SJSA1 (cell line): Measurements from ENCODE around the gene CLDND1. TPM values are rescaled to one million over a fixed set of nuclear protein-coding genes. Genes with fewer than 3 reads are reported as not detected.

ENCODE experiments used
- DNase-seq, 2 experiments: peaks; one replicate each; pipeline ENCODE4 v3.0.0-alpha.2; 2015 to 2020; ENCODE audit warnings: low spot score in 2 of 2, low read depth in 1 of 2
- H3K27ac ChIP-seq: fragments of 250-450 bp; sonication (Bioruptor Pico); 2 replicates; pipeline ENCODE4 v1.5.1; 2020; ENCODE audit warnings: mild to moderate bottlenecking, moderate library complexity
- H3K27me3 ChIP-seq: fragments of 250-450 bp; sonication (Bioruptor Pico); replicated peaks from 2 replicates; pipeline ENCODE4 v1.5.1; 2020; ENCODE audit warnings: mild to moderate bottlenecking, moderate library complexity
- H3K36me3 ChIP-seq: fragments of 250-450 bp; sonication (Bioruptor Pico); 2 replicates; pipeline ENCODE4 v1.5.1; 2020; ENCODE audit warnings: mild to moderate bottlenecking
- H3K4me1 ChIP-seq: fragments of 250-450 bp; sonication (Bioruptor Pico); replicated peaks from 2 replicates; pipeline ENCODE4 v1.6.1; 2021; ENCODE audit warnings: mild to moderate bottlenecking
- H3K4me3 ChIP-seq: fragments of 250-450 bp; sonication (Bioruptor Pico); 2 replicates; pipeline ENCODE4 v1.5.1; 2020; ENCODE audit warnings: mild to moderate bottlenecking
- H3K9me3 ChIP-seq: fragments of 250-450 bp; sonication (Bioruptor Pico); replicated peaks from 2 replicates; pipeline ENCODE4 v1.5.1; 2020; ENCODE audit warnings: mild to moderate bottlenecking
- total RNA-seq: library from RNA; depleted of rRNA; stranded (reverse); fragments of >200 nt; shearing (Covaris generic); gene quantifications from 2 replicates; pipeline ENCODE4 v1.2.3, GENCODE V29; 2014

The CLDND1 gene
- total RNA-seq, 1 experiment from 2014 or later, result 213 TPM

- Histone ChIP-seq H3K9me3 (no peaks in the 10 kb centered on the region; the same call in 1 of the 2 replicates), H3K27ac (no peak overlapping the region), H3K4me1 (peaks cover 15% of the 10 kb centered on the region), H3K27me3 (no peaks in the 10 kb centered on the region), H3K4me3 (no peak overlapping the region), H3K36me3 (peaks cover 84% of the 10 kb centered on the region)
- DNase-seq, result no peak
These were observed 3.9 kb downstream of the CLDND1 start for GRCh38 chr3:98518816-98519215.

DNA sequence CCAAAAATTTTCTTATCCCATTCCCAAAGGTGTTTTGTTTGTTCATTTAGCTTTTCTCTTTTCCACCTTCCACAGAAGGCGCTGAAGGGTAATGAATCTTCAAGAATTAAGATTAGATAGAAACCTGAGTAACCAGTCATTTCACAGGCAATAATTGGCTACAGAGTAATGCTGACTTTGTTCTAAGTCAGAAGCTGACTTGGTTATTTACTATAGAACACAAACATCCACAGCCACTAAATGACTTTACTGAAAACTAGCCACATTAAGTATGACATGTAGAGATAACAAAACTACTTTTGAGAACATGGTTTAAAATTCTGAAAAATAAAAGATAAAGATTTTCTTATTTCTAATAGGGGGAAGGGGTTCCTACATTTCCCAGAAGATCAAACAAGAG is 7.8 kb downstream of the CLDND1 start:
- Histone ChIP-seq H3K4me3 (no peak overlapping the region), H3K27ac (no peak overlapping the region), H3K4me1 (peaks cover 6% of the 10 kb centered on the region), H3K27me3 (no peaks in the 10 kb centered on the region), H3K36me3 (peaks cover 69% of the 10 kb centered on the region), H3K9me3 (peaks cover 2% of the 10 kb centered on the region; the same call in 1 of the 2 replicates)
- DNase-seq, result no peak

DNA sequence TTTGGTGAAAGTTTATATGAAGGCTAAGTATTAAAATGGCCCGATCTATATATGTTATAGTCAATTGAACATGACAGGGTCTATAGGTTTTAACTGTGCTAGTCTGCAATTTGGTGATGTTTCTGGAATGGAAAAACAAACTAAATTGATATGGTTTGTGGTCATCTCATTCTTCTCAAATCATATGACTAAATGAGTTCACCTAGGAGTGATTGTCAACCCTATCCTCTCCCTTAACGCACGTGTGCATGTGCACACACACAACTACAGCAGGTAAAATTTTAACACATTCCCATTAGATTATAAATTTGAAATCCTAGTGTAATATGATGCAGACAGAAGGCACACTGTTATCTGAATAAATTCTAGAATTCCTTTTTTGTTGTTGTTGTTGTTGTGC is 9.0 kb downstream of the CLDND1 start:
- Histone ChIP-seq H3K27ac (no peak overlapping the region), H3K36me3 (peaks cover 57% of the 10 kb centered on the region), H3K4me1 (peaks cover 6% of the 10 kb centered on the region), H3K27me3 (no peaks in the 10 kb centered on the region), H3K9me3 (0 out of 2 replicates have a peak, but pooled peaks cover 2% of the 10 kb centered on the region), H3K4me3 (no peak overlapping the region)
- DNase-seq, result no peak

DNA sequence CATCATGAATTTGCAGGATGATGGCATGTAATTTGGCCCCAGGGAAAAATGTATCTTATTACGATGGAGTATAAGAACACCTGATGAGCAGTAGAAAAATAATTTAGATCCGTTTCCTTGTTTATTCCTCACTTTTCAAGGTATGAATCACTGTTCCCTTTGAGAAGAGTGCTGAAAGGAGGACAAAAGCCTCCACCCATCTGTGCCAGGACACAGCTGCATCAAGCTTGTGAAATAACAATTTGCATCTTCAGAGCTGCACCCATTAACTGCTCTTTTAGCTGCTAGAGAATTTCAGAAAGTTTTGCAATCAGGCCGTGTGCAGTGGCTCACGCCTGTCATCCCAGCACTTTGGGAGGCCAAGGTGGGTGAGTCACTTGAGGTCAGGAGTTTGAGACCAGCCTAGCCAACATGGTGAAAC is 9.6 kb downstream of the CLDND1 start:
- DNase-seq, result no peak
- Histone ChIP-seq H3K4me1 (peaks cover 6% of the 10 kb centered on the region), H3K9me3 (0 out of 2 replicates have a peak, but pooled peaks cover 2% of the 10 kb centered on the region), H3K27me3 (no peaks in the 10 kb centered on the region), H3K27ac (no peak overlapping the region), H3K4me3 (no peak overlapping the region), H3K36me3 (peaks cover 51% of the 10 kb centered on the region)

- Histone ChIP-seq H3K4me3 (no peak overlapping the region), H3K36me3 (peaks cover 45% of the 10 kb centered on the region), H3K27ac (no peak overlapping the region), H3K27me3 (no peaks in the 10 kb centered on the region), H3K4me1 (peaks cover 6% of the 10 kb centered on the region), H3K9me3 (0 out of 2 replicates have a peak, but pooled peaks cover 2% of the 10 kb centered on the region)
- no peak for DNase-seq
These were observed 10.1 kb downstream of the CLDND1 start for GRCh38 chr3:98512576-98512975.

- Histone ChIP-seq H3K27me3 (no peaks in the 10 kb centered on the region), H3K4me1 (peaks cover 5% of the 10 kb centered on the region), H3K9me3 (0 out of 2 replicates have a peak, but pooled peaks cover 1% of the 10 kb centered on the region), H3K36me3 (peaks cover 10% of the 10 kb centered on the region), H3K27ac (no peak overlapping the region), H3K4me3 (no peak overlapping the region)
- DNase-seq, result no peak
These were observed 14.1 kb downstream of the CLDND1 start for GRCh38 chr3:98508582-98508981.

DNA sequence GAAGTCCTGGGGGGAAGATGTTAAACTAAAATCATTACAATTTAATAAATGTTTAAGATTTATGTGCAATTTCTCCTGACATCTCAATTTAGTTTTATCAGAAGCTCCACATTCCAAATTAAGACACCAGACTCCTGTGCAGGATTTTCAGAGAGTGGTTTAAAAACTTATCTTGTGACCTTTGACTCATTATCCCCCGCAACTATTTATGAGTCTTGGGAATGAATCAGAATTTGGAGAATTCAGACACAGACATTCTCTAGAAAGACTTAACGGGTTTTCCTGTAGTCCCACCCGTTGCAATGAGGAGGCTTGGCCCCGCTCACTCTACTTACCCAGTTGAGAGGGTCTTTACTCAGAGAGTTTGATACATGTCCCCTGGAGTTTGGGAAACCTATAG is 18.2 kb downstream of the CLDND1 start:
- no peaks in the 10 kb centered on the region for H3K4me1 ChIP-seq

GRCh38 chr3:98501863-98502576 is 20.7 kb downstream of the CLDND1 start:
- no peaks in the 10 kb centered on the region for H3K36me3 ChIP-seq
- H3K4me1 ChIP-seq, result no peaks in the 10 kb centered on the region
- H3K27me3 ChIP-seq, result 0 out of 2 replicates have a peak, but pooled peaks cover 3% of the 10 kb centered on the region
- DNase-seq, result no peak
- no peaks in the 10 kb centered on the region for H3K9me3 ChIP-seq
- H3K4me3 ChIP-seq, result no peak overlapping the region
- no peak overlapping the region for H3K27ac ChIP-seq

More for the DNA sequence above, 18.2 kb downstream of the CLDND1 start:
- Histone ChIP-seq H3K27me3 (no peaks in the 10 kb centered on the region), H3K4me3 (no peak overlapping the region), H3K27ac (no peak overlapping the region), H3K9me3 (no peaks in the 10 kb centered on the region), H3K36me3 (no peaks in the 10 kb centered on the region)
- DNase-seq, result no peak

GRCh38 chr3:98501270-98501669 is 21.4 kb downstream of the CLDND1 start:
- no peaks in the 10 kb centered on the region for H3K4me1 ChIP-seq
- no peak overlapping the region for H3K27ac ChIP-seq
- H3K27me3 ChIP-seq, result 0 out of 2 replicates have a peak, but pooled peaks cover 8% of the 10 kb centered on the region
- no peak for DNase-seq
- H3K36me3 ChIP-seq, result no peaks in the 10 kb centered on the region
- no peaks in the 10 kb centered on the region for H3K9me3 ChIP-seq
- H3K4me3 ChIP-seq, result no peak overlapping the region

GRCh38 chr3:98500019-98500418 is 22.7 kb downstream of the CLDND1 start:
- no peak overlapping the region for H3K27ac ChIP-seq
- H3K27me3 ChIP-seq, result peaks cover 18% of the 10 kb centered on the region; the same call in 1 of the 2 replicates
- no peaks in the 10 kb centered on the region for H3K4me1 ChIP-seq
- H3K36me3 ChIP-seq, result no peaks in the 10 kb centered on the region
- H3K9me3 ChIP-seq, result no peaks in the 10 kb centered on the region
- H3K4me3 ChIP-seq, result no peak overlapping the region
- no peak for DNase-seq

DNA sequence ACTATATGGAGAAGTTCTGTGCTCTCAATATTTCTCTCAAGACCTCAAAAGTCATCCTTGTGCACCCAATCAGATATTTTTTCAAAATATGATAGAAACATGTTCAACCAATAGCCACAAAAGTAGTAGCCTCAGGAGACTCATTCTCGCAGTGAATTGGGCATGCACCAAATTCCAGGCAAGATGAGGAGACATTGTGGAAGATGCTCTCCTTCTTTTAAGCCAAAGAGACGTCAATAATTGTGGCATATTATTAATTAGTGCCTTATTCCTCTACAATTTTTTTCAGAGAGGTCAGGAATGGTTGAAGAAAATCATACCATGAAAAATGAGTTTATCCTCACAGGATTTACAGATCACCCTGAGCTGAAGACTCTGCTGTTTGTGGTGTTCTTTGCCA is 25.3 kb downstream of the CLDND1 start, which contains the start of gene OR5K2:
Gene OR5K2, plus strand, starts transcription at position 301 of the 400 bp plus-strand sequence. Its CDS starts 0 bp downstream, at position 301.
- no peaks in the 10 kb centered on the region for H3K36me3 ChIP-seq
- no peak within 1 kb of the TSS for H3K27ac ChIP-seq
- no peak for DNase-seq
- no peaks in the 10 kb centered on the region for H3K9me3 ChIP-seq
- H3K4me1 ChIP-seq, result no peaks in the 10 kb centered on the region
- peaks cover 26% of the 10 kb centered on the region; the same call in 1 of the 2 replicates for H3K27me3 ChIP-seq
- H3K4me3 ChIP-seq, result no peak within 1 kb of the TSS

DNA sequence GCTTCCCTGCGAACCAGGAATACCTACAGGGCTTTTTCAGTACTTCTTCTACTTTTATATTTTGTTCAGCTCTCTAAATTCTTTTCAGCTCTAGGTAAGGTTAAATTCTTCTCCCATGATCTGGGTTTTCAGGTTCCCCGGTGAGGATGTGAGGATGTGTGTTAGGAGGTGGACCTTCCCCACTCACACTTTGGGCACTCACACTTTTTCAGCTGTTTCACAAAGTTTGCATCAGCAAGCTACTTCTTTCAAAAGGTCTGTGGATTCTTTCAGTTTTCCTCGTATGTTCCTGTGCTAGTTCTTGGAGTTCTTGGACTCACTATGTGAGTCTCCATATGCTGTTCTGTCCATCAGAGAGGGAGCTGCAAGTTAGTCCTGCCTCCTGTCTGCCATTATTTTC is 39.1 kb downstream of the CLDND1 start:
- Histone ChIP-seq H3K27me3 (no peaks in the 10 kb centered on the region), H3K36me3 (no peaks in the 10 kb centered on the region), H3K4me3 (no peak overlapping the region), H3K4me1 (no peaks in the 10 kb centered on the region), H3K27ac (no peak overlapping the region), H3K9me3 (no peaks in the 10 kb centered on the region)
- no peak for DNase-seq

DNA sequence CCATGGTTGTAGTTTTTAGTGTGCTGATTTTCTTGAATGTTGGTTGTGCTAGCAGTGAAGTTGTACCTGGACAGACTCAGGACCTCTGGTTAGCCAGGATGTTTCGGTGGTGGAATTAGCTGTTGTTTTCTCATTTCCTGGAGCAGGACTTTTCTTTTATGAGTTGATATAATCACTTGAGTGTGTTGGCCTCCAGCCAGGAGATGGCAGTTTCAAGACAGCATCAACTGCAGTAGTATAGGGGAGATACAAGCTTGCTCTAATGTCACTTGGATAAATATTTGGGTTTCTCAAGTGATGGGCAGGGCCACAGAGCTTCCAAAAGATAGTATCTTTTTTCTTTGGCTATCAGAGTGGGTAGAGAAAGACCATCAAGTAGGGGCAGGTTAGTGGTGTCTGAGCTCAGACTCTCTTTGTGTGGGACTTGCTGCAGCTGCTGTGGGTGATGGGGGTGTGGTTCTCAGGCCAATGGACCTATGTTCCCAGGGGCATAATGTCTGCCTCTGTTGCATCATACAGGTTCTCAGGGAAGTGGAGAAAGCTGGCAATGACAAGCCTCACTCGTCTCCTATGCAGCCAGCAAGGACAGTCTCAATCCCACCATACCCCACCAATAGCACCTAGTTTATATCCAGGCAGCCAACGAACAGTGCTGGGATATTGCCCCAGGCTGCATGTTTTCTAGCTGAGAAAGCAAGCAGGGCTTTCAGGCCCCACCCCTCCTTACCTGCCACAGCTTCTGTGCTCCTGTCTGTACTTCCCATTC is 39.8 kb downstream of the CLDND1 start:
- DNase-seq, result no peak
- no peaks in the 10 kb centered on the region for H3K4me1 ChIP-seq
- H3K9me3 ChIP-seq, result no peaks in the 10 kb centered on the region
- no peaks in the 10 kb centered on the region for H3K36me3 ChIP-seq
- H3K27me3 ChIP-seq, result no peaks in the 10 kb centered on the region
- no peak overlapping the region for H3K27ac ChIP-seq
- H3K4me3 ChIP-seq, result no peak overlapping the region
